Erythroblast (primary cell): ENCODE data around the gene ASMTL.

ENCODE experiments used
- GATA1 ChIP-seq: IDR thresholded peaks from 2 replicates; pipeline ENCODE4 v1.6.1; 2011; ENCODE audit warnings: low read depth, mild to moderate bottlenecking, control low read depth, low read length, moderate library complexity
- POLR2A ChIP-seq: IDR thresholded peaks from 2 replicates; pipeline ENCODE4 v1.6.1; 2011; ENCODE audit warnings: mild to moderate bottlenecking, low read length

DNA sequence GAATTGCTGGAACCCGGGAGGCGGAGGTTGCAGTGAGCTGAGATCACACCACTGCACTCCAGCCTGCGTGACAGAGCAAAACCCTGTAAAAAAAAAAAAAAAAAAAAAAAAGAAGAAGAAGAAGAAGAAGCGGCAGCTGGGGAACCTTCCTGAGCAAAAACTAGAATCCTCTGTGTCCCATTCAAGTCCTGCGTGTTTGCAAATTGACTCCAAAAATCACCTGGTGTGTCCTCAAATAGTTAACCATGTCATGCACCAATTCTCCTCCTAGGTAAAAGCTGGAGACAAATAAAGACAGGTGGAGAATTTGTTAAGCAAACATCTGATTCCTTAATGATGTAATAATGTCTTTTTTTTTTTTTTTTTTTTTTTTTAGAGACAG lies 31.9 kb upstream of the ASMTL start:
- TF ChIP-seq POLR2A (no peak), GATA1 (no peak)
